ENCODE data around the gene NCS1. TPM values are rescaled to one million over a fixed set of nuclear protein-coding genes. Genes with fewer than 3 reads are reported as not detected.

The NCS1 gene
- total RNA-seq, 1 experiment from 2014 or later, result 27.8 TPM

- CTCF ChIA-PET, result no interaction called here
- POLR2A ChIA-PET, result no interaction called here
These were observed 24.4 kb downstream of the NCS1 start for GRCh38 chr9:130196643-130197042.

GRCh38 chr9:130197386-130197785, 25.2 kb downstream of the NCS1 start:
- no peak overlapping the region for H3K27ac Mint-ChIP-seq (ENCODE audit: low read depth, unreplicated experiment)
- ChIA-PET POLR2A (interaction anchor here (0.6 kb wide), 1 partner anchor 28 kb away, joined by 3 read pairs; no protein-coding TSS in a partner anchor), CTCF (no interaction called here)
- H3K36me3 Mint-ChIP-seq (ENCODE audit: insufficient read depth, unreplicated experiment), result peaks cover 4% of the 10 kb centered on the region
- no peak overlapping the region for H3K4me3 Mint-ChIP-seq (ENCODE audit: unreplicated experiment)
- H3K9me3 Mint-ChIP-seq (ENCODE audit: unreplicated experiment), result no peaks in the 10 kb centered on the region
- intact Hi-C loops (cut with micrococcal nuclease), result no loop called here
- H3K4me1 Mint-ChIP-seq (ENCODE audit: insufficient read depth, unreplicated experiment), result peaks cover 8% of the 10 kb centered on the region
- no TSS peak for BruUV-seq (replicated peaks)
- DNase-seq (ENCODE audit: unreplicated experiment), result no peak
- no peak for TF ChIP-seq CTCF (IDR thresholded peaks at IDR 0.05; ENCODE audit: unreplicated experiment)
- H3K27me3 Mint-ChIP-seq (ENCODE audit: insufficient read depth, unreplicated experiment), result no peaks in the 10 kb centered on the region

More at GRCh38 chr9:130196643-130197042, 24.4 kb downstream of the NCS1 start:
- Mint-ChIP-seq H3K27me3 (ENCODE audit: insufficient read depth, unreplicated experiment) (no peaks in the 10 kb centered on the region), H3K27ac (ENCODE audit: low read depth, unreplicated experiment) (no peak overlapping the region), H3K36me3 (ENCODE audit: insufficient read depth, unreplicated experiment) (peaks cover 4% of the 10 kb centered on the region), H3K9me3 (ENCODE audit: unreplicated experiment) (no peaks in the 10 kb centered on the region), H3K4me1 (ENCODE audit: insufficient read depth, unreplicated experiment) (peaks cover 8% of the 10 kb centered on the region), H3K4me3 (ENCODE audit: unreplicated experiment) (no peak overlapping the region)
- no TSS peak for BruUV-seq (replicated peaks)
- DNase-seq (ENCODE audit: unreplicated experiment), result no peak
- TF ChIP-seq CTCF (IDR thresholded peaks at IDR 0.05; ENCODE audit: unreplicated experiment), result no peak
- intact Hi-C loops (cut with micrococcal nuclease), result no loop called here

DNA sequence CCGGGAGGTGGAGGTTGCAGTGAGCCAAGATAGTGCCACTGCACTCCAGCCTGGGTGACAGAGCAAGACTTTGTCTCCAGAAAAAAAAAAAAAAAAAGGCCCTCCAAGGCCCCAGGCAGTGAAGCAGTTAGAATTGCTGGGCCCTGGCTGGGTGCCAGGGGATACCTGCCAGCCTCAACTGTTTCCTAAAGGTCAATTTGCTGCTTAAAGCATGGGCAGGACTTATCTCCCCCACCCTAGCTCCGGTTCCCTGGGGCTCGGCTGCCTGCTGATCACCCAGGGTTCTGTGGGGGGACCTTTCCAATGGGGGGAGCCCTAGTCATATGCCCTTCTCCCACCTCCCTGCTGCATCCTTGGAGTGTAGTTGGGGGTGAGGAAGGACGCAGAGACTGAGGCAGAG, 25.7 kb downstream of the NCS1 start:
- peak; percentile 11 for DNase-seq (ENCODE audit: unreplicated experiment)
- no TSS peak for BruUV-seq (replicated peaks)
- intact Hi-C loops (cut with micrococcal nuclease), result no loop called here

DNA sequence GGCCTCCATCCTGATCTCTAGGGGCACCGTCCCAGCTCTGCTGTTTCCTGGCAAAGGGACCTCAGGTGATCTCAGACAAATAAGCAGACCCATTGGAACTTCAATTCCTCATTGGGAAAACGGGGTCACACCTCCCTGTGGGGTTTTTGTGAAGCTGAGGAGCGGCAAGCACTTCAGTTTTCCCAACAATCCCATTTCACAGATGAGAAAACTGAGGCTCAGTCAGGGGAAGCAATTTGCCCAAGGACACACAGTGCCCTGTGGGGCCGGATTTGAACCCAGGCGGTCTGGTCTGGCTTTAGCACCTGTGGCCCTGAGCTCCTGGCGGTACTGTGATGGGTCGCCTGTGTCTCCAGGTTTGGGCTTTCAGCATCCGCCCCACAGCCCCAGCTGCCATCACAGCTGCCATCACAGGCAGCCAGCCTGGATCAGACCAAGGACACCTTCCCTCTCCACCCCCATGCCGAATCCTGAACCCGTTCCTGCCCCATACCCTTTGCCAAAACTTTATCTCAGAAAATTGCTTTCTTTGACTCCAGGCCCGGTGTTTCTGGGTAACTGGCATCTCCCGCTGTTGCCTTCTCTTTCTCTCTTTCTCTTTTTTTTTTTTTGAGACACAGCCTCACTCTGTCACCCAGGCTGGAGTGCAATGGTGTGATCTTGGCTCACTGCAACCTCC, 26.4 kb downstream of the NCS1 start:
- ChIA-PET POLR2A (no interaction called here), CTCF (no interaction called here)
- Mint-ChIP-seq H3K27ac (ENCODE audit: low read depth, unreplicated experiment) (no peak overlapping the region), H3K36me3 (ENCODE audit: insufficient read depth, unreplicated experiment) (peaks cover 4% of the 10 kb centered on the region), H3K4me1 (ENCODE audit: insufficient read depth, unreplicated experiment) (peaks cover 8% of the 10 kb centered on the region), H3K9me3 (ENCODE audit: unreplicated experiment) (no peaks in the 10 kb centered on the region), H3K4me3 (ENCODE audit: unreplicated experiment) (no peak overlapping the region), H3K27me3 (ENCODE audit: insufficient read depth, unreplicated experiment) (no peaks in the 10 kb centered on the region)
- no TSS peak for BruUV-seq (replicated peaks)
- DNase-seq (ENCODE audit: unreplicated experiment), result no peak
- no peak for TF ChIP-seq CTCF (IDR thresholded peaks at IDR 0.05; ENCODE audit: unreplicated experiment)
- intact Hi-C loops (cut with micrococcal nuclease), result no loop called here

More for the DNA sequence above, 25.7 kb downstream of the NCS1 start:
- H3K27me3 Mint-ChIP-seq (ENCODE audit: insufficient read depth, unreplicated experiment), result no peaks in the 10 kb centered on the region
- H3K27ac Mint-ChIP-seq (ENCODE audit: low read depth, unreplicated experiment), result no peak overlapping the region
- no peak overlapping the region for H3K4me3 Mint-ChIP-seq (ENCODE audit: unreplicated experiment)
- no peaks in the 10 kb centered on the region for H3K9me3 Mint-ChIP-seq (ENCODE audit: unreplicated experiment)
- peaks cover 8% of the 10 kb centered on the region for H3K4me1 Mint-ChIP-seq (ENCODE audit: insufficient read depth, unreplicated experiment)
- TF ChIP-seq CTCF (IDR thresholded peaks at IDR 0.05; ENCODE audit: unreplicated experiment), result no peak
- peaks cover 4% of the 10 kb centered on the region for H3K36me3 Mint-ChIP-seq (ENCODE audit: insufficient read depth, unreplicated experiment)
- POLR2A ChIA-PET, result interaction anchor here (0.6 kb wide), 1 partner anchor 28 kb away, joined by 3 read pairs; no protein-coding TSS in a partner anchor
- CTCF ChIA-PET, result no interaction called here
